Endothelial cell of umbilical vein (primary cell): ENCODE results near the gene ZBTB46. TPM values are rescaled to one million over a fixed set of nuclear protein-coding genes. Genes with fewer than 3 reads are reported as not detected.

Experiments used
- BruUV-seq: library from RNA; stranded (reverse); fragments of 400-500 nt; replicated peaks from 2 replicates; lab custom pipeline; 2021; lab: Mats Ljungman, UMichigan
- CTCF ChIA-PET: fragments of 300-600, 350-600 bp; sonication (Branson Sonifier 250); formaldehyde crosslinking; loops from one replicate; lab custom pipeline; 2021; ENCODE audit warnings: antibody characterized with exemption, inconsistent platforms; lab: Charles Lee
- POLR2A ChIA-PET: fragments of 300-600, 350-600 bp; sonication (Branson Sonifier 250); formaldehyde crosslinking; loops from one replicate; lab custom pipeline; 2021; ENCODE audit warnings: antibody characterized with exemption, inconsistent platforms; lab: Charles Lee
- DNase-seq: peaks from one replicate; pipeline ENCODE4 v3.0.0-alpha.2; 2011; ENCODE audit warnings: low read depth, low spot score
- FAIRE-seq: peaks from 2 replicates; lab custom pipeline; 2011; peaks lifted over from hg19 to GRCh38; lab: Jason Lieb, UNC
- H2AFZ ChIP-seq: 2 replicates; pipeline ENCODE4 v1.6.0; 2012; ENCODE audit warnings: low read depth, low read length, control low read depth, inconsistent platforms
- H3K27ac ChIP-seq: 2 replicates; pipeline ENCODE4 v1.5.1; 2011; ENCODE audit warnings: low read depth, mild to moderate bottlenecking, control low read depth, low read length, moderate library complexity; ENCODE audit not compliant: insufficient read depth
- H3K27me3 ChIP-seq, 2 experiments: 2 replicates each; pipeline versions ENCODE4 v1.6.0 to v1.6.1; 2011; ENCODE audit warnings: low read length in 2 of 2, mixed read lengths in 1 of 2; ENCODE audit not compliant: control insufficient read depth in 2 of 2, insufficient read depth in 2 of 2
- H3K36me3 ChIP-seq, 2 experiments: 2 replicates in 1 of 2; 3 replicates in 1 of 2; pipeline ENCODE4 v1.5.1; 2011; ENCODE audit warnings: low read length in 2 of 2, mild to moderate bottlenecking in 1 of 2, moderate library complexity in 1 of 2; ENCODE audit not compliant: control insufficient read depth in 2 of 2, insufficient read depth in 2 of 2; ENCODE audit errors: extremely low read depth in 1 of 2
- H3K4me1 ChIP-seq: 3 replicates; pipeline ENCODE4 v1.5.1; 2011; ENCODE audit warnings: mild to moderate bottlenecking, low read length; ENCODE audit not compliant: control insufficient read depth, insufficient read depth; ENCODE audit errors: extremely low read depth
- H3K4me2 ChIP-seq: 2 replicates; pipeline ENCODE4 v1.6.1; 2011; ENCODE audit warnings: low read length, control low read depth, mixed read lengths; ENCODE audit not compliant: insufficient read depth
- H3K4me3 ChIP-seq, 3 experiments: fragments of 200-600 bp in 1 of 3; sonication (generic), shearing (Covaris generic) in 1 of 3; replicated peaks in 1 of 3; 2 replicates each; pipeline ENCODE4 v1.5.1; 2011 to 2016; ENCODE audit warnings: control low read depth in 3 of 3, low read length in 3 of 3, mild to moderate bottlenecking in 2 of 3, inconsistent platforms in 1 of 3, low read depth in 1 of 3, moderate library complexity in 1 of 3; ENCODE audit not compliant: insufficient read depth in 1 of 3
- H3K79me2 ChIP-seq: 2 replicates; pipeline ENCODE4 v1.6.0; 2012; ENCODE audit warnings: low read length, inconsistent platforms; ENCODE audit not compliant: control insufficient read depth, insufficient read depth
- H3K9ac ChIP-seq: replicated peaks from 2 replicates; pipeline ENCODE3; 2011; ENCODE audit warnings: low read length, control low read depth; ENCODE audit not compliant: insufficient read depth; ENCODE audit errors: extremely low read depth
- H3K9me1 ChIP-seq: replicated peaks from 3 replicates; pipeline ENCODE4 v1.6.0; 2011; ENCODE audit warnings: mild to moderate bottlenecking, low read length; ENCODE audit not compliant: control insufficient read depth, insufficient read depth; ENCODE audit errors: extremely low read depth
- H3K9me3 ChIP-seq: replicated peaks from 2 replicates; pipeline ENCODE4 v1.5.1; 2012; ENCODE audit warnings: low read length, inconsistent platforms; ENCODE audit not compliant: control insufficient read depth, insufficient read depth
- H4K20me1 ChIP-seq: replicated peaks from 2 replicates; pipeline ENCODE3; 2011; ENCODE audit warnings: mild to moderate bottlenecking, low read length; ENCODE audit not compliant: control insufficient read depth, insufficient read depth; ENCODE audit errors: extremely low read depth
- CTCF ChIP-seq, 2 donors: IDR thresholded peaks; 1 replicate in 1 of 2; 2 replicates in 1 of 2; pipeline ENCODE4 v1.5.1; 2011; ENCODE audit warnings: low read length in 2 of 2, mild to moderate bottlenecking in 2 of 2, moderate library complexity in 2 of 2, control low read depth in 1 of 2, inconsistent platforms in 1 of 2, low read depth in 1 of 2; ENCODE audit not compliant: insufficient read depth in 1 of 2; ENCODE audit errors: extremely low read depth in 1 of 2
- EZH2 ChIP-seq: IDR thresholded peaks from 2 replicates; pipeline ENCODE4 v1.6.1; 2012; ENCODE audit warnings: borderline replicate concordance, low read depth, mild to moderate bottlenecking, moderate library complexity, low read length, inconsistent platforms; ENCODE audit not compliant: severe bottlenecking
- FOS ChIP-seq: IDR thresholded peaks from 2 replicates; pipeline ENCODE4 v1.6.1; 2011; ENCODE audit warnings: mild to moderate bottlenecking, low read length, moderate library complexity, borderline replicate concordance; ENCODE audit not compliant: insufficient read depth
- GATA2 ChIP-seq: IDR thresholded peaks from 2 replicates; pipeline ENCODE4 v1.7.0; 2011; ENCODE audit warnings: low read depth, mild to moderate bottlenecking, moderate library complexity, mixed read lengths, low read length; ENCODE audit not compliant: insufficient read length, insufficient read depth
- JUN ChIP-seq: IDR thresholded peaks from 2 replicates; pipeline ENCODE4 v1.6.1; 2011; ENCODE audit warnings: borderline replicate concordance, low read depth; ENCODE audit not compliant: insufficient read length, insufficient read depth
- MAX ChIP-seq: IDR thresholded peaks from 2 replicates; pipeline ENCODE4 v1.6.1; 2011; ENCODE audit not compliant: insufficient read depth, insufficient read length
- MYC ChIP-seq: IDR thresholded peaks from one replicate; pipeline ENCODE4 v1.6.1; 2011; ENCODE audit warnings: mild to moderate bottlenecking, low read depth, low read length
- POLR2A ChIP-seq: IDR thresholded peaks from 2 replicates; pipeline ENCODE4 v1.6.1; 2012; ENCODE audit warnings: low read depth, mild to moderate bottlenecking, control low read depth, low read length
- POLR2AphosphoS5 ChIP-seq: IDR thresholded peaks from 2 replicates; pipeline ENCODE4 v1.6.1; 2012; ENCODE audit warnings: low read depth, mild to moderate bottlenecking, control low read depth, low read length, moderate library complexity; ENCODE audit not compliant: insufficient read depth
- dilution Hi-C: fragments of 300-500 bp; cut with MboI; formaldehyde crosslinking; loops from one replicate; pipeline ENCODE4 v1.15.0; 2019; ENCODE audit warnings: low sequenced_read_pairs; ENCODE audit not compliant: extremely low pct_ligation_motif_present
- intact Hi-C: fragments of 100-400 bp; cut with micrococcal nuclease; formaldehyde crosslinking; loops from one replicate; pipeline ENCODE4 v1.10.0; 2022
- polyA plus RNA-seq, 4 experiments: library from polyadenylated mRNA; depleted of rRNA in 3 of 4; stranded (reverse) in 3 of 4; unstranded in 1 of 4; fragments of >200 nt; gene quantifications; 2 replicates each; pipeline versions ENCODE4 v1.2.1 to v1.2.3, GENCODE V29; 2011 to 2012; ENCODE audit warnings: missing spikeins in 1 of 4
- total RNA-seq: library from RNA; stranded (reverse); gene quantifications from 2 replicates; pipeline ENCODE4 v1.2.3, GENCODE V29; 2021

ZBTB46 gene
- total and polyA plus RNA-seq, 2 donors (not counting 3 experiments of a cell fraction or from before 2014, with no cell fraction given): 1.3 to 7.1 TPM

GRCh38 chr20:63704749-63705117 is 126.3 kb downstream of the ZBTB46 start:
- dilution Hi-C loops (no loop called here), intact Hi-C loops (loop anchor here (5.0 kb wide), 2 partner anchors 77 to 253 kb away; partner anchors contain the start of genes GMEB2 and UCKL1)
- no peak overlapping the region for H2AFZ ChIP-seq
- H3K4me2 ChIP-seq: no peak overlapping the region
- H3K9me1 ChIP-seq: no peaks in the 10 kb centered on the region
- POLR2A ChIA-PET: no interaction called here
- no peaks in the 10 kb centered on the region for H4K20me1 ChIP-seq
- no peaks in the 10 kb centered on the region for H3K9me3 ChIP-seq
- TF ChIP-seq POLR2A (no peak), POLR2AphosphoS5 (no peak), CTCF (IDR thresholded peaks at IDR 0.05; ENCODE audit: extremely low read depth in 1 of 2, insufficient read depth in 1 of 2, low read depth in 1 of 2, low read length in 2 of 2) (no peak), FOS (no peak), MAX (no peak), GATA2 (no peak), MYC (no peak), JUN (no peak), EZH2 (no peak)
- H3K9ac ChIP-seq: no peak overlapping the region
- no peak for DNase-seq
- peaks cover 8 to 22% of the 10 kb centered on the region in 2 experiments for H3K36me3 ChIP-seq
- no peaks in the 10 kb centered on the region for H3K27me3 ChIP-seq
- H3K4me1 ChIP-seq: peaks cover 15% of the 10 kb centered on the region
- H3K4me3 ChIP-seq: no peak overlapping the region
- H3K27ac ChIP-seq: no peak overlapping the region
- BruUV-seq: no TSS peak
- FAIRE-seq: no peak
- CTCF ChIA-PET: no interaction called here
- peaks cover 36% of the 10 kb centered on the region for H3K79me2 ChIP-seq
